GM19455 (cell line): ENCODE results near the gene CADM4.
"Not testable (repeated sequence)": the region's sequence is repeated elsewhere in the genome, so short reads cannot be mapped to it uniquely, and the experiment has no call there.

Experiments
- ATAC-seq: cut with Tn5 transposase; IDR thresholded peaks from one replicate; pipeline ENCODE4 v1.9.1; 2021; ENCODE audit not compliant: unreplicated experiment

Gene CADM4

DNA sequence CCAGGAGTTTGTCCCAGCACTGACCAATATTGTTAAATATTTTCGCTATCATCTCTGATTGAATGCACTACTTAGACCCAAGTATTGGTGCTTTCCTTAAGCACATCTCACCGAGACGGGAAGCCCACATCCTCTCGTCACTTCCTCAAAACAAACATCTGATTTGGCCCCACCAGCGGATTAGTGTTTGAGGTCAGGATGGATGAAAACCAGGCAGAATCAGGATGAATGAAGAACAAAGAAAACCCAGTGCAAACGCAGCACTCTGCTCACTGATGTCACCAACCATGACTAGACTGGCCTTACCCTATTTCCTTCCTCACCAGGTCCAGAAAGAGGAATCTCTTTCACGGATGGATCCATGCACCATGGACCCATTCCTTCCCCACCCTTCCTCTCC is 24.4 kb upstream of the CADM4 start:
- ATAC-seq, result no peak

DNA sequence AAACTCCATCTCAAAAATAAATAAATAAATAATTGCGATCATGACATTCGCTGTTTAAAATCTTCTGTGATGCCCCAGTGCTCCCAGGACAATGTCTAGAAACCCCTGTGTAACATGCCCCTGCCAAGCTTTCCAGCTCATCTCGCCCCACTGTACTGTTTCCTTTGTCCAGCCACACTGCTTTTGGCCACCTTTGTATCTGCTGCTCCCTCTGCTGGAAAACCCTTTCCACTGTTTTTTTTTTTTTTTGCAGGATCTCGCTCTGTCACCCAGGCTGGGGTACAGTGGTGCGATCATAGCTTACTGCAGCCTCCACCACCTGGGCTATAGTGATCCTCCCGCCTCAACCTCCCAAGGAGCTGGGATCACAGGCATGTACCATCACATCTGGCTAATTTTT is 22.8 kb upstream of the CADM4 start:
- ATAC-seq, result no peak

DNA sequence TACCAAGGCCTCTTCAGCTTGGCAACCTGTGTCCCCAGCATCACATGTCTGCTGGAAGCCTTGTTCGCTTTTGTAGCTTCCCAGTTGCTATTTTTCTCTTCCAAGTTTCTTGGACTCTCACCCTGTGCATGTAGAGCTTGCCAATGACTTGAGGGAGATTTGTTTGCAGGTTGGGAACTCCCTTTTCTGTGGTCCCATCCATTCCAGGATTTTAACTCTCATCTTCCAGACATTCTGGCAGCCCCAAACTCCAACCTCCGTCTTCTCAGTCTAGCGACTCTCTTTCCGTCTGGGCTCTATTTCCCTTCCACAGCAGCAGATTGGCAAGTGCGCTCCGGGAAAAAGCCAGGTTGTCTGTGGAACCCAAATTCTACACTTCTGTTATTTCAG is 21.3 kb upstream of the CADM4 start:
- no peak for ATAC-seq

DNA sequence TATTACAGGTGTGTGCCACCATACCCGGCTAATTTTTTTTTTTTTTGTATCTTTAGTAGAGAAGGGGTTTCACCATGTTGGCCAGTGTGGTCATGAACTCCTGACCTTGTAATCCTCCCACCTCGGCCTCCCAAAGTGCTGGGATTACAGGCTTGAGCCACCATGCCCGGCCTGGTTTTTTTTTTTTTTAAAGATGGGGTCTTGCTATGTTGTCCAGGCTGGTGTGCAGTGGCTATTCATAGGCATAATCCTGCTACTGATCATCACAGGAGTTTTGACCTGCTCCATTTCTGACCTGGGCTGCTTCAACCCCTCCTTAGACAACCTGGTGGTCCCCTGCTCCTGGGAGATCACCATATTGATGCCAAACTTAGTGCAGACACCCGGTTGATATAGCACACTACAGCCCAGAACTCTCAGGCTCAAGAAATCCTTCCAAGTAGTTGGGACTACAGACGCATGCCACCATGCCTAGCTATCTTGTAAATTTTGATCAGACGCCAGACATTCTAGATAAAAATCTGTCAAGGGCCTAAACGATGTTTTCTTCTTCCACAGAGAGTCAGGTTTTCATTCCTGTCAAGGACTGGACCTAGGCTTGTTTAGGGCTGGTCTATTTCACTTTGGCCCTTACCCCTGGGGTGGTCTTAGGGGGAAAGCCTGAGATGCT is 20.8 kb upstream of the CADM4 start:
- ATAC-seq, result no peak

DNA sequence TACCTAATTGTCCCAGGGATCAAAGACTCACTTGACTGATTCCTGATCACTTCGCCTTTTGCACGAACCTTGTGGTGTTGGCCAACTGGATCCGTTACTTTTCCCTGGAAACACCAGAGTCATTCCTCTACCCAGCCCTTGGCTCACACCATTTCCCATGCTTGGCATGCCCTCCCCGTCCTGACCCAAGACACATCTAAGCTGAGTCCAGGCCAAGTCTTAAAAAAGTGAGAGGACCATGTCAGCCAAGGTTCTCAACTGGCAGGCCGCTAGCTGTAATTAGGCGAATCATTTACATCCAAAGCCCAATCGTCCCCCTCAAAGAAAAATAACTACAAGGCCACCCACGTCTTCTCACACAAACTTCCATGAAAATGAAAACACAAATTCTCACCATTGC is 18.8 kb upstream of the CADM4 start:
- no peak for ATAC-seq

DNA sequence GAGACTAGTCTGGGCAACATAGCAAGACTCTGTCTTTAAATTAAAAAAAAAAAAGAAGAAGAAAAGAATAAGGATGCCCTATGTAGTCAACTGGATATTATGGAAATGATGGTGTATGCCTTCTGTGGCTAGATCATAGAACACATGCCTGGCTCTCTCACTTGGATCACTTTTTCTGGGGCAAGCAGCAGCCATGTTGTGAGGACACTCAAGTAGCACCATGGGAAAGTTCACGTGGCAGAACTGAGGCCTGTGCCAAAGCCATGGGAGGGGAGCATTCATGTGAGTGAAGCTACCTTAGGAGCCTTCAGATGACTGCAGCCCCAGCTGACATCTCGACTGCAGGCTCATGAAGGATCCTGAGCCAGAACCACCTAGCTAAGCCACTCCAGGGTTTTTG is 18.4 kb upstream of the CADM4 start:
- ATAC-seq, result no peak

DNA sequence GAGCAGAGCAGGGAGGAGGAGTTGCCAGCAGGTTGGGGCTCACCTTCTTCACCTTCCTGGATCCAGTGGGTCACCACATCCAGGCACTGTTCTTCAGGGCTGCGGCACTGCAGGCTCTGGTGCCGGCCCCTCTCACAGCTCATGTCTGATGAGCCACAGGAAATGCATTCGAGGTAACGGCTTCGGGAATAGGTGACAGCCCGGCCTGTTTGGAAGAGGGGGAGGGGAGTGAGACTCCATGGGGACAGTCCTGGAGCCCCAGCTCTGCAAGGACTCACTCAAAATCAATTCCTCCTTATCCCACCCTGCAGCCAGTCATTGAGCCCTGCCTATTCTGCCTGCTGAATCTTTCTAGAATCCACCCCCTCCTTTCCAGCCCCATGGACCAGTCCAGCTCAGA is 16.8 kb upstream of the CADM4 start:
- ATAC-seq, result no peak

DNA sequence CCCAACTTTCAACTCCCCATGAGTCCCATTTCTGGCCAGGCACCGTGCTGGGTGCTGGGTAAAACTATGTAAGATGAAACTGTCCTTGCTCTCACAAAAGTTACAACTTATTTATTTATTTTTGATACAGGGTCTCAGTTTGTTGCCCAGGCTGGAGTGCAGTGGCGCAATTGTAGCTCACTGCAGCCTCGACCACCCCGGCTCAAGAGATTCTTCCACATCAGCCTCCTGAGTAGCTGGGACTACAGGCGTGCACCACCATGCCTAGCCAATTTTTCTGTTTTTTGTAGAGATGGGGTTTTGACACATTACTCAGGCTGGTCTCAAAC is 12.9 kb upstream of the CADM4 start:
- ATAC-seq, result no peak

DNA sequence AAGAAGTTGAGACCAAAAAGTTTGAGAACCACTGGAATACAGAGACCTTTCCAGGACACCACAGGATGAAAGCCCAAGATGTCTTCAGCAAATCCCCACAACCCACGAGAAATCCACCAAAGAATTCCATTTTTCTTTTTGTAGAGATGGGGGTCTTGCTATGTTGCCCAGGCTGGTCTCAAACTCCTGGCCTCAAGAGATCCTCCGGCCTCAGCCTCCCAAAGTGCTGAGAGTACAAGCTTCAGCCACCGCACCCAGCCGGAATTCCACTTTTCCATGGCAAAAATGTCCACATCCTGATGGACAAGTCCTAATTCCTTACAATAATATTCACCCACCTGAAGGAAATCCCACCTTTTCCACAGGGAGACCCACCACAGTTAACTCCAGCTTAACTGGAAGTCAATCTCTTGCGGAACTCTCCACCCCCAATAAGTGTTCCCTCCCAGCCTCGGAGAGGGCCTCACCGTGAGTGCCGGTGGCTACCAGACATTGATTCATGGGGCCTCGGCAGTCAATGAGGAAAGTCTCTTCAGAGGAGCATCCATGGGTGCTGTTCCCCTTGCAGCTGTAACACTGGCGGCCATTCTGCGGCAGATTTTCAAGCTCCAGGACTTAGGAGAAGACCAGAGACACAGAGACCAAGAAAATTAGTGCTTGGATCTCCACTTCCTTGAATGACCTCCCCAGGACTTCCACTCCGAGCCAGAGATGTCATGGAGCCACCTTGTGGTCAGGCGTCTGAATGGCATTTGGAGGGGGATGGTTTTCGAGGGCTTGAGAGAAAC is 12.3 kb upstream of the CADM4 start:
- ATAC-seq, result no peak

DNA sequence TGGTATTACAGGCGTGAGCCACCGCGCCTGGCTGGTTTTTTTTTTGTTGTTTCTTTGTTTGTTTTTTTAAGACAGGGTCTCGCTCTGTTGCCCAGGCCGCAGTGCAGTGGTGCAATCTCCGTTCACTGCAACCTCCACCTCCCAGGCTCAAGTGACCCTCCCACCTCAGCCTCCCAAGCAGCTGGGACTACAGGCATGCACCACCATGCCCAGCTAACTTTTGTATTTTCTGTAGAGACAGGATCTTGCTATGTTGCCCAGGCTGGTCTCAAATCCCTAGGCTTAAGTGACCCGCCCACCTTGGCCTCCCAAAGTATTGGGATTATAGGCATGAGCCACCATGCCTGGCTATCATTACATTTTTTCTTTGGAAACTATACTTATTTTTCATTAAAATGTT is 10.6 kb upstream of the CADM4 start:
- ATAC-seq, result not testable (repeated sequence)

DNA sequence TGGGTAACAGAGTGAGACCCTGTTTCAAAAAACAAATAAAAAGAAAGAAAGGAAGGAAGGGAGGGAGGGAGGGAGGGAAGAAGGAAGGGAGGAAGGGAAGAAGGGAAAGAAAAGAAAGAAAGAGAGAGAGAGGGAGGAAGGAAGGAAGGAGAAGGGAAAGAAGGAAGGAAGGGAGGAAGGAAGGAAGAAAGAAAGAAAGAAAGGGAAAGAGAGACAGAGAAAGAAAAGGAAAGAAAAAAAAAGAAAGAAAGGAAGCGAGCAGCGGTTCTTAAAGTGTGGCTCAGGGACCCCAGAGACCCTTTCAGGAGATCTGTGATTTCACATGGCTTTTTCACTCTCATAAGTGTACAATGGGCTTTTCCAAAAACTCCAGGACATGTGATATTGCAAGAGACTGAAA is 9.9 kb upstream of the CADM4 start:
- no peak for ATAC-seq

DNA sequence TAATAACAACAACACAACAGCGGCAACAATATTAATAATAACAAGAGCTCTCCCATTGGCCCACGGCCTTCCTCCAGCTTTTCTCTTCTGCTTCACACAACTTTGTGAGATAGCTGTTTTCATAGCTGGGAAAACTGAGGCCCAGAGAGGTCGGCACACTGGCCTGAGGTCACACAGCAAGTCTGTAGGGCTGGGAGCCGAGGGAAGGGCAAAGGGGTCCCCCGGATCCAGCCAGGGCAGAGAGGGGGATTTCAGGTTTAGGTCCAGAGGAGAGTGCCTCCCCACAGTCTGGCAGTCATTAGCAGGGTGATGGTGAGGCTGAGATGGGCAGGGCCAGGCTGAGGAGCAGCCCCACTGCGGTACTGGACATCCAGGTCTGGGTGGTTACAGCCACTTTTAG is 9.0 kb upstream of the CADM4 start:
- no peak for ATAC-seq

DNA sequence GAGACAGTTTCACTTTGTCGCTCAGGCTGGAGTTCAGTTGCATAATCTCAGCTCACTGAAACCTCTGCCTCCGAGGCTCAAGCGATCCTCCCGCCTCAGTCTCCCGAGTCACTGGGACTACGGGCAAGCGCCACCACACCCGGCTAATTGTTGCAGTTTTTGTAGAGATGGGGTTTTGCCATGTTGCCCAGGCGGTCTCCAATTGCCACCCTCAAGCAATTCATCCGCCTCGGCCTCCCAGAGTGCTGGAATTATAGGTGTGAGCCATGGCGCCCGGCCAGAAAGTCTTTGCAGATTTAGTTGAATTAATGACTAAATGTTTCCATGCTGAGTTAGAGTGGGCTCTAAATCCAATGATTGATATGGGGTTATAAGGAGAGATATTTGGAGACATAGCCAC is 4.5 kb upstream of the CADM4 start:
- ATAC-seq, result no peak

DNA sequence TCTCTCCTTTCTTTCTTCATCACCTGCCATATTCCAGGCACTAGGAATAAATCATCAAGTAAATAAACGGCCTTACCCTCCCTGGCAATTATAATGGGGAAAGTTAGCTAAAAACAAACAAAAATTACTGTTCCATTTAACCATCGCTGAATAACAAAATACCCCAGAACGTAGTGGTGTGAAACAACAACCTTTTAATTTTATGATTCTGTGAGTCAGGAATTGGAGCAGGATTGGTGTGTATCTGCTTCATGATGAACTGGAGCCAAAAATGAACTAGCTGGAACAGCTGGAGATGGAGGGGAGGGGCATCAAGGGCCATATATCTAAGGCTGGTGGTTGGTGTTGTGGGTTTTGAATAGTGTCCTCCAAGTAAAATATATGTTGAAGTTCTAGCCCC is 3.7 kb upstream of the CADM4 start:
- no peak for ATAC-seq

DNA sequence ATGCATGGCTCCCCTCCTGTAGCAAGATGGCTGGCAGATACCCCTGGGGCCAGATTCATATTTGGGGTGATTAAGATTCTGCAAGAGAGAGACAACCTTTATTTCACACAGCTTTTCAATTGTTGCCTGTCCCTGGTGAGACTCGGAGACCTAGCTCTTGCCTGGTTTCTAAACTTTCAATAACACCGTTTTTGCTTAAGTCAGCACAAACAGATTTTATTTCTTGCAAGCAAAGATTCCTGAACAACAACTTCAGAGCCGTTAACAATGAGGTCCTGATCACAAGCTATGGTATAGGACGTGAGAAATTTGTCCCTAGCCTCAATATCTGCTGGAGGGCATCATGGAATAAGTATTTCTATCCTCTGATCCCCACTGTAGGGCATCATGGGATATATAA is 2.9 kb upstream of the CADM4 start:
- ATAC-seq, result no peak

DNA sequence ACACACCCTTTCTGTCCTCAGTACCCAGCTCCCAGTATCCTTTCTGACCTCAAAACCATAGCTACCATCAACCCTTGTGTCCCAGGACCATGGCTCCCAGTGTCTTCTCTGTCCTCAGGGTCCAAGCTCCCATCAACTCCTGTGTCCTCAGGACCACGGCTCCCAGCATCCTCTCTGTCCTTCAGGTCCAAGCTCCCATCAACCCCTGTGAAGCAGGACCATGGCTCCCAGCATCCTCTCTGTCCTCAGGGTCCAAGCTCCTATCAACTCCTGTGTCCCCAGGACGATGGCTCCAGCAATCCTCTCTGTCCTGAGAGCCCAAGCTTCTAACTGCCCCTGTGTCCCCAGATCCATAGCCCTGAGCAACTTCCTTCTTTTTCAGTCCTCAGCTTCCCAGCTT is 1.7 kb upstream of the CADM4 start:
- ATAC-seq, result no peak

DNA sequence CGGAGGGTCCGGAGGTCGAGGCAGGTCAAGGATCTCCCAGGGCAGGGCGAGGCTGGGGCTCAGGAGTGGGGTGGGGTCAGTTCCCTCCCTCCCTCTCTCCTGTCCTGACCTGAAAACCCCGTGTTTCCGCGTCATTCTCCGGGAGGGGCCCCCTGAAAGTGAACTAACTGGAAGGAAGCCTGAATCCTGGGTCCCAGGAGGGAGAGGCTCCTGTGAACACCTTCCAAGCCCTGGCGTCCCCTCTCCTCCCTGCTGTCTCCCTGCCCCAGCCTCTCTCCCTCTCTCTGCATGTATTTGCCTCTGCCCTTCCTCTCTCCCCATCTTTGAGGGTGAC is 741 bp upstream of the CADM4 start:
- ATAC-seq, result no peak

DNA sequence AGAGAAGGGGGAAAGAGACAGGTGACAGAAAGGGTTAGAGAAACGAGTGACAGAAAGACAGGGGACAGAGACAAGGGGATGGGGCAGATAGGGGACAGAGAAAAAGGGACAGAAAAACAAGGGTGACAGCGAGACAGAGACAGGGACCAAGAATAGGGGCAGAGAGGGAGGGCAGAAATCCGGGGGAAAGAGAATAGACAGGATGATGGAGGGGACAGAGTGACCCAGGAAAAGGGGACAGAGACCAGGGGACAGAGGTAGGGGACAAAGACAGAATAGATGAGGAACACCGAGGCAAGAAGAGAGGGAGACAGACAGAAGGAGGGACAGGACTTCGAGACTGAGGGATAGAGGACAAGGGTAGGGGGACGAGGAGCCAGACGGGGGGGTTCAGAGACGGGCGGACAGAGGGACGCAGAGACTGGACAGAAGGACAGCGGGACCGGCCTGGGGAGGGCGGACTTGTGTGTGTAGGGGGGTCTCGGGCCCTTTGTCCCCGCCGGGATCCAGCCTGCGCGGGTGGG is 593 bp downstream of the CADM4 start:
- ATAC-seq, result no peak

DNA sequence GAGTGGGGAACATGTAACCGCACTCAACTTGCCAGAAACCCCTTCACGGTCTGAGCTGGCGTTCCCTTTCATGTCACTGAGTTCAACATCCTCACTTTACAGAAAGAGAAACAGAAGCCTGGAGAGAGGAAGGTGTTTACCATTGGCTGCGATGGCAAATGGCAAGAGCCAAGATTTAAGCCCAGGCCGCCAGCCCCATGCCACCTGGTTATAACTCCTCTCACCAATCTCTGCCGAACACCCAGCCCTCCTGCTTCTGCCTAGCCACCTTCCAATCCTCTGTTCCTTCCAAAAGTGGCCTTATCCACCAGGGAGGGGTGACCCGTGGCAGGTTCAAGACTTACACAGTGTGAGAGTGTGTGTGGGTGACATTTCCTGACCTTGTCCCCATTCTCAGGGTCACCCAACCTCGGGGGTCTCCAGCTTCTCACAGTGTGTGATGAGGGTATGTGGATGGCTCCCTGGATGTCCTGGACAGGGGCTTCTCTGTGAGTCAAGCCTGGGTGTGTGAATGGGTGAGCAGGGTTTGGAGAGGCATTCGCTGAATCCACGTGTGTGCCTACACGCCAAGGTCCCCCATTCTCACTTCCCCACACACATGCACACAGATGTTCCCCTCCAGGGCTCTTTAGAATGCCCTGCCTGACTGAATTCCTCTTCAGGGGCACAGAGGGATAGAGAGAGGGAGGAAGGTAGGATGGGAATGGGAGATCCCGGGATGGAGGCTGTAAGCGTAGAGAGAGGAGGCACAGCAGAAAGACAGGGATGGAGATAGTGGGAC is 1.2 kb downstream of the CADM4 start:
- ATAC-seq, result no peak

DNA sequence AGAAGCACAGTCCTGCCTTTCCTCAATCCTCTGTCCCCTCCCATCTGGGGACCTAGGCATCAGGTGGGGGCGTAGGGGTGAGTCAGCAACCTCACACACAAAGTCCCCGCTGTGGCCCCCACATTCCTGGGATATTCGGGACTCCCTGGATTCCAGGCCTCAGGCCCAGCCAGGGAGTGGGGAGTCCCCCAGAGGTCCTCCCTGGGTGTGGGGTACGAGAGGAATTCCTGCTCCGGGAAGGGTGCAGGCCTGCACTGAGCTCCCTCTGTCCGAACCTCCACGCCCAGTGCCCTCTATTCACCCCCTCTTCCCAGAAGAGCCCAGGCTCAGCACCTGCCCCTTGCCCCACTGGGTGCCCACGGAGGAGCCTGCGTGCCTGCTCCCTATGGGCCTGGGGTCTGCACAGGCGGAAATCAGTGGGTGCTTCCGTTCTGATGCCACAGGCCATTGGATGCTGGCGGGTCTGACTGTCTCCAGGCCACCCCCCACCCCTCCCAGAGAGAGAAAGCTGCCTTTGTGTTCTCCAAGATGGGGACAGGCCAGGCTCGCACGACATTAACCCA is 3.4 kb downstream of the CADM4 start:
- no peak for ATAC-seq

DNA sequence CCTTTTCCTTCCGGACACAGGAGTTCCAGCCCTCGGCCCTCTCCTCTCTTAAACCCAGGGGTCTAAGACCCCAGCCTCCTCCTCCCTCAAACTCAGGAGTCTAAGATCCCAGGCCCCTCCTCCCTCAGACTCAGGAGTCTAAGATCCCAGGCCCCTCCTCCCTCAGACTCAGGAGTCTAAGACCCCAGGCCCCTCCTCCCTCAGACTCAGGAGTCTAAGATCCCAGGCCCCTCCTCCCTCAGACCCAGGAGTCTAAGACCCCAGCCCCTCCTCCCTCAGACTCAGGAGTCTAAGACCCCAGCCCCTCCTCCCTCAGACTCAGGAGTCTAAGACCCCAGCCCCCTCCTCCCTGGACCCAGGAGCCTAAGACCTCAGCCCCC is 4.1 kb downstream of the CADM4 start:
- not testable (repeated sequence) for ATAC-seq
